ENCODE data around the gene SLC4A5.
"Not testable (repeated sequence)": the region's sequence is repeated elsewhere in the genome, so short reads cannot be mapped to it uniquely, and the experiment has no call there.

SLC4A5 gene

DNA sequence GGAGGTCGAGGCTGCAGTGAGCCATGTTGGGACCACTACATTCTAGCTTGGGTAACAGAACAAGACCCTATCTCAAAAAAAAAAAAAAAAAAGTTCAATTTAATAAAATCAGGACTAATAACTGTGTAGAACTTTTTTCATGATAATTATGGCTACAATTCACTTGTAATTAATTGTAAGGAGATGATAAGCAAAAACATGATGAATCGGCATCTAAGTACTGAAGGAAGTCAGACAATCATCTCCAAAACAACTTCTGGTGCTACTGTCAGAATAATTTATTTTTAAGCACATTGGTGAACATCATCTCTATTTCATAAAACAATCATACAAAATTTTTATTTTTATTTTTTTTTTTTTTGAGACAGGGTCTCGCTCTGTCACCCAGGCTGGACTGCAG is 154.5 kb downstream of the SLC4A5 start:
- Histone ChIP-seq H3K4me1 (ENCODE audit: insufficient read depth, low read length) (peaks cover 11% of the 10 kb centered on the region), H3K9me3 (ENCODE audit: insufficient read depth, low read depth, low read length) (no peaks in the 10 kb centered on the region), H3K27me3 (ENCODE audit: insufficient read depth, low read length) (no peaks in the 10 kb centered on the region), H3K9ac (ENCODE audit: low read depth, low read length) (0 out of 2 replicates have a peak overlapping the region, but pooled peaks have one; percentile 15), H3K27ac (ENCODE audit: low read length) (no peak overlapping the region), H3K4me3 (ENCODE audit: low read length) (no peak overlapping the region), H3K36me3 (ENCODE audit: insufficient read depth, low read depth, low read length) (no peaks in the 10 kb centered on the region)

GRCh38 chr2:74188018-74188601 is 155.1 kb downstream of the SLC4A5 start:
- Histone ChIP-seq H3K9me3 (ENCODE audit: insufficient read depth, low read depth, low read length) (no peaks in the 10 kb centered on the region), H3K4me3 (ENCODE audit: low read length) (0 out of 2 replicates have a peak overlapping the region, but pooled peaks have one; percentile 21), H3K27me3 (ENCODE audit: insufficient read depth, low read length) (no peaks in the 10 kb centered on the region), H3K9ac (ENCODE audit: low read depth, low read length) (peak overlapping the region; percentile 60; the same call in 1 of the 2 replicates), H3K27ac (ENCODE audit: low read length) (no peak overlapping the region), H3K36me3 (ENCODE audit: insufficient read depth, low read depth, low read length) (no peaks in the 10 kb centered on the region), H3K4me1 (ENCODE audit: insufficient read depth, low read length) (peaks cover 11% of the 10 kb centered on the region)

DNA sequence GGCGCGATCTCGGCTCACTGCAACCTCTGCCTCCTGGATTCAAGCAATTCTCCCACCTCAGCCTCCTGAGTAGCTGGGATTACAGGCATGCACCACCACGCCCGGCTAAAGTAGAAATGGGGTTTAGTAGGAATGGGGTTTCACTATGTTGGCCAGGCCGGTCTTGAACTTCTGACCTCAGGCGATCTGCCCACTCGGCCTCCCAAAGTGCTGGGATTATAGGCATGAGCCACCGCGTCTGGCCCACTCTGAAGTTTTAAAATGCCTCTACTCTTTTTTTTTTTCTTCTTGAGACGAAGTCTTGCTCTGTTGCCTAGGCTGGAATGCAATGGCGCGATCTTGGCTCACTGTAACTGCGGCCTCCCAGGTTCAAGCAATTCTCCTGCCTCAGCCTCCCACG is 156.5 kb downstream of the SLC4A5 start:
- H3K4me3 ChIP-seq (ENCODE audit: low read length); H3K9ac ChIP-seq (ENCODE audit: low read depth, low read length); H3K27me3 ChIP-seq (ENCODE audit: insufficient read depth, low read length); H3K27ac ChIP-seq (ENCODE audit: low read length); H3K36me3 ChIP-seq (ENCODE audit: insufficient read depth, low read depth, low read length); H3K9me3 ChIP-seq (ENCODE audit: insufficient read depth, low read depth, low read length): not testable (repeated sequence)
- peaks cover 14% of the 10 kb centered on the region for H3K4me1 ChIP-seq (ENCODE audit: insufficient read depth, low read length)

DNA sequence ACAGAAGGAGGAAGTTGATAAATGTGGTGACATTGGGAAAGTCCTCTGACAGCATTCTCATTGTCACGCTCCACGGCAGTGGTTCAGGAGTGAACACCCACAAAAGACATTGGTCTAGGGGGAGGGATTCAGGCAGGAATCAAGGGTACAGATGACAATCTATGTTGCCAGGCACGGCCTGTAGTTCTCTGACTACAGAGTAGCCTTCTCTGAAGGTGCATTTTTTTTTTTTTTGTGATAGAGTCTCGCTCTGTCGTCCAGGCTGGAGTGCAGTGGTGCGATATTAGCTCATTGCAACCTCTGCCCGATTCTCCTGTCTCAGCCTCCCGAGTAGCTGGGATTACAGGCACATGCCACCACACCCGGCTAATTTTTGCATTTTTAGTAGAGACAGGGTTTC is 157.2 kb downstream of the SLC4A5 start:
- Histone ChIP-seq H3K9me3 (ENCODE audit: insufficient read depth, low read depth, low read length) (no peaks in the 10 kb centered on the region), H3K9ac (ENCODE audit: low read depth, low read length) (no peak overlapping the region), H3K27ac (ENCODE audit: low read length) (no peak overlapping the region), H3K36me3 (ENCODE audit: insufficient read depth, low read depth, low read length) (no peaks in the 10 kb centered on the region), H3K4me3 (ENCODE audit: low read length) (no peak overlapping the region), H3K27me3 (ENCODE audit: insufficient read depth, low read length) (no peaks in the 10 kb centered on the region), H3K4me1 (ENCODE audit: insufficient read depth, low read length) (peaks cover 18% of the 10 kb centered on the region)

DNA sequence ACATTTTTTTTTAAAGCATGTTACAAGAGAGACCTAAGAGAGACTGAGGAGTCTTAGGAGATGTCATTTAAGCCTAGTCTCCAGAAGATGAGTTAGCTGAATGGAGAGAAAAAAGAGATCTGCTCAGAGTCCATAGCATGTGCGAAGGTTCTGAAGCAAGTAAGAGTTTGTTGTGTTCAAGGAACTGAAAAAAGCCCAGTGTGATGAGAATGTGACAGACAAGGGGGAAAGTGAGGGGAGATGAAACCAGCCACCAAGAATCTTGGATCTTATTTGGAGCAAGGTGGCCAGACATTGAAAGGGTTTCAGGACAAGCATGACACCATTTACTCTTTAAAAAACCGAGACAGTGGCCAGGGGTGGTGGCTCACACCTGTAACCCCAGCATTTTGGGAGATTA is 159.3 kb downstream of the SLC4A5 start:
- Histone ChIP-seq H3K9ac (ENCODE audit: low read depth, low read length) (no peak overlapping the region), H3K4me1 (ENCODE audit: insufficient read depth, low read length) (peaks cover 18% of the 10 kb centered on the region), H3K27me3 (ENCODE audit: insufficient read depth, low read length) (no peaks in the 10 kb centered on the region), H3K9me3 (ENCODE audit: insufficient read depth, low read depth, low read length) (no peaks in the 10 kb centered on the region), H3K27ac (ENCODE audit: low read length) (no peak overlapping the region), H3K36me3 (ENCODE audit: insufficient read depth, low read depth, low read length) (no peaks in the 10 kb centered on the region), H3K4me3 (ENCODE audit: low read length) (no peak overlapping the region)

- Histone ChIP-seq H3K4me3 (ENCODE audit: low read length) (no peak overlapping the region), H3K27me3 (ENCODE audit: insufficient read depth, low read length) (no peaks in the 10 kb centered on the region), H3K9me3 (ENCODE audit: insufficient read depth, low read depth, low read length) (no peaks in the 10 kb centered on the region), H3K4me1 (ENCODE audit: insufficient read depth, low read length) (peaks cover 7% of the 10 kb centered on the region; the same call in 1 of the 2 replicates), H3K36me3 (ENCODE audit: insufficient read depth, low read depth, low read length) (no peaks in the 10 kb centered on the region), H3K27ac (ENCODE audit: low read length) (no peak overlapping the region), H3K9ac (ENCODE audit: low read depth, low read length) (no peak overlapping the region)
These were observed 161.5 kb downstream of the SLC4A5 start for GRCh38 chr2:74181739-74182138.

DNA sequence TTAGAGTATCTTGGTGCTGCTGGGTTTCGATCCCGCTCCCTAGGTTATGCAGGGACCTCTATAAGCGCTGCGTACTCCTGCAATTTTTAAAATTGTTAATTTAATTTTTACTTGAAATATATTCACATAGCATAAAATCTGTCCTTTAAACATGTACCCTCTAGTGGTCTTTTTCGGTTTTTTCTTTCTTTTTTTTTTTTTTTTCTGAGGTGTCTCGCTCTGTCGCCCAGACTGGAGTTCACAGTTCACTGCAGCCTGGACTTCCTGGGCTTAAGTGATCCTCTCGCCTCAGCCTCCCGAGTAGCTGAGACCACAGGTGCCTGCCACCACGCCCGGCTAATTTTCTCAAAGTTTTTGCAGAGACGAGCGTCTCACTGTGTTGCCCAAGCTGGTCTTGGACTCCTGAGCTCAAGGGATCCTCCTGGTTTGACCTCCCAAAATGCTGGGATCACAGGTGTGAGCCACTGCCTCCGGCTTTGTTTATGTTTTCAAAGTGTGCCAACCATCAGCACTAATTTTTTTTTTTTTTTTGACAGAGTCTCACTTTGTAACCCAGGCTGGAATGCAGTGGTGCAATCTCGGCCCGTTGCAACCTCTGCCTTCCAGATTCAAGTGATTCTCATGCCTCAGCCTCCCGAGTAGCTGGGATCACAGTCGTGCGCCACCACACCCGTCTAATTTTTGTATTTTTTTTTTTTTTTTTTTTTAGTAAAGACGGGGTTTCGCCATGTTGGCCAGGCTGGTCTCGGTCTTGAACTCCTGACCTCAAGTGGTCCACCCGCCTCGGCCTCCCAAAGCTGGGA is 164.0 kb downstream of the SLC4A5 start:
- Histone ChIP-seq H3K27me3 (ENCODE audit: insufficient read depth, low read length) (no peaks in the 10 kb centered on the region), H3K9ac (ENCODE audit: low read depth, low read length) (peak overlapping the region; percentile 96; the same call in 1 of the 2 replicates), H3K27ac (ENCODE audit: low read length) (no peak overlapping the region), H3K36me3 (ENCODE audit: insufficient read depth, low read depth, low read length) (0 out of 2 replicates have a peak, but pooled peaks cover 5% of the 10 kb centered on the region), H3K9me3 (ENCODE audit: insufficient read depth, low read depth, low read length) (no peaks in the 10 kb centered on the region), H3K4me3 (ENCODE audit: low read length) (peak overlapping the region; percentile 97; the same call in 1 of the 2 replicates), H3K4me1 (ENCODE audit: insufficient read depth, low read length) (peaks cover 7% of the 10 kb centered on the region; the same call in 1 of the 2 replicates)

DNA sequence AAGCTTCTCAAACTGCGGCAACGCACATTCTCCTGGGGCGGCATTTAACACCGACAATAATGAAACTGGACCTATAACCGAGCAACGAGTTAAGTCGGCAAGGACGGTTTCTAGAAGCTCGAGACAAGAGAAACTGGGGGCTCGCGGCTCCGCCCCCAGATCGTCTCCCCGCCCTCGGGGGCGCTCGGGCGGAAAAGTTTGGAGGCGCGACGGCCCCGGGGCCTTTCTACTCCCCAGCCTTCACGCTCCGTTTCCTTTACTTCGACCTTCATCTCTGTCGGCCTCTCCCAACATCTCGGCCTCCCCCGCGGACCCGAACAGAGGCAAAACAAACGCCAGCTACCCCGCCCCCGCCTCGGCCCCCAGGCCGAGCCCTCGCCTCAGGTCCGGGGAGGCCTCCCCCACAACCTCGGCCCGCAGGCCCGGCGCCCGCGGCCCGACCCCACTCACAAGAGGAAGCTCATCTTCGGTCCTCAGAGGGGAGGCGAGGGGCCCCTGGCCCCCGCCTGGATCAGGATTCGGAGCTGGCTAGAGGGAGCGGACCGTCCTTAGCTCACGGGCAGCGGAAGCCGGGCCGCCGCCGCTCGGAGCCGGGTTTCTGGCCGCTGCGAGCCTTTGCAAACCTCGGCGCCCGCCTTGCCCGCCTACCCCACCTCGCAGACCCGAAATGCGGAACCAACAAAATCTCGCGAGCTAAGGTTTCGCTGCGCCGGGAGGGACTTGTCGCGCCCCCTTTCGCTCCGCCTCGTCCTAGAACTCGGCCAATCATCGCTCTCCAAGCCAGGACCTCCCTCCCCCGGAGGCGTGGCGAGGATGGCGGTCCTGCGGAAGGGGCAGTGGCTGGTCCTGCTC is 164.8 kb downstream of the SLC4A5 start, which contains the start of gene MOB1A:
TSS of gene MOB1A (minus strand) at position 669 of the 852 bp plus-strand sequence. CDS start at position 464, 205 bp downstream.
- H3K27ac ChIP-seq (ENCODE audit: low read length) = peak within 1 kb of the TSS; percentile 58
- H3K9ac ChIP-seq (ENCODE audit: low read depth, low read length) = peak within 1 kb of the TSS; percentile 96
- H3K4me1 ChIP-seq (ENCODE audit: insufficient read depth, low read length) = peaks cover 7% of the 10 kb centered on the region; the same call in 1 of the 2 replicates
- H3K9me3 ChIP-seq (ENCODE audit: insufficient read depth, low read depth, low read length) = no peaks in the 10 kb centered on the region
- H3K27me3 ChIP-seq (ENCODE audit: insufficient read depth, low read length) = no peaks in the 10 kb centered on the region
- peak within 1 kb of the TSS; percentile 97 for H3K4me3 ChIP-seq (ENCODE audit: low read length)
- 0 out of 2 replicates have a peak, but pooled peaks cover 5% of the 10 kb centered on the region for H3K36me3 ChIP-seq (ENCODE audit: insufficient read depth, low read depth, low read length)

- Histone ChIP-seq H3K27ac (ENCODE audit: low read length) (peak overlapping the region; percentile 58), H3K9me3 (ENCODE audit: insufficient read depth, low read depth, low read length) (no peaks in the 10 kb centered on the region), H3K27me3 (ENCODE audit: insufficient read depth, low read length) (no peaks in the 10 kb centered on the region), H3K4me1 (ENCODE audit: insufficient read depth, low read length) (peaks cover 7% of the 10 kb centered on the region; the same call in 1 of the 2 replicates), H3K4me3 (ENCODE audit: low read length) (peak overlapping the region; percentile 97), H3K36me3 (ENCODE audit: insufficient read depth, low read depth, low read length) (0 out of 2 replicates have a peak, but pooled peaks cover 5% of the 10 kb centered on the region), H3K9ac (ENCODE audit: low read depth, low read length) (peak overlapping the region; percentile 96)
These were observed 165.5 kb downstream of the SLC4A5 start for GRCh38 chr2:74177696-74178095.

- no peaks in the 10 kb centered on the region for H3K4me1 ChIP-seq (ENCODE audit: insufficient read depth, low read length)
- no peak overlapping the region for H3K27ac ChIP-seq (ENCODE audit: low read length)
- H3K4me3 ChIP-seq (ENCODE audit: low read length) = no peak overlapping the region
- H3K27me3 ChIP-seq (ENCODE audit: insufficient read depth, low read length) = no peaks in the 10 kb centered on the region
- H3K9ac ChIP-seq (ENCODE audit: low read depth, low read length) = no peak overlapping the region
- H3K9me3 ChIP-seq (ENCODE audit: insufficient read depth, low read depth, low read length) = no peaks in the 10 kb centered on the region
- peaks cover 31% of the 10 kb centered on the region for H3K36me3 ChIP-seq (ENCODE audit: insufficient read depth, low read depth, low read length)
These were observed 168.3 kb downstream of the SLC4A5 start for GRCh38 chr2:74174909-74175308.

DNA sequence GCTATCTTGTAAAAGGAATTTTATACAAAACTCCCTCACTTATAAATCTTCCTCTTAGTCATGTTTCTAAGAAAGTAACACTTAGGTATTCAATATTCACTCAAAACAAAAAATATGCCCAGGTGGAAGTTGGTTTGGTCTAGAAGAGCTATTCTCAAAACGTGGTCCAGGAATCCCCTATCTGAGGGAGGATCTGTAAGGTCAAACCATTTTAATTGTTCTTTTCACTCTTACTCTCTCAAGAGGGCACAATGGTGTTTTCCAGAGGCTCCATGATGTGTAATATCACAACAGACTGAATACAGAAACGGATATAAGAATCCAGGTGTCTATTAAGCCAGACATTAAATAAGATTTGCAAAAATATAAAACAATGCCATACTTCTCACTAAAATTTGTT is 174.5 kb downstream of the SLC4A5 start:
- Histone ChIP-seq H3K4me1 (ENCODE audit: insufficient read depth, low read length) (no peaks in the 10 kb centered on the region), H3K36me3 (ENCODE audit: insufficient read depth, low read depth, low read length) (peaks cover 86% of the 10 kb centered on the region)

More for the DNA sequence above, 174.5 kb downstream of the SLC4A5 start:
- no peaks in the 10 kb centered on the region for H3K9me3 ChIP-seq (ENCODE audit: insufficient read depth, low read depth, low read length)
- H3K4me3 ChIP-seq (ENCODE audit: low read length) = no peak overlapping the region
- H3K9ac ChIP-seq (ENCODE audit: low read depth, low read length) = no peak overlapping the region
- H3K27ac ChIP-seq (ENCODE audit: low read length) = no peak overlapping the region
- H3K27me3 ChIP-seq (ENCODE audit: insufficient read depth, low read length) = no peaks in the 10 kb centered on the region
